ENCODE data around the gene FGF12. TPM values are rescaled to one million over a fixed set of nuclear protein-coding genes. Genes with fewer than 3 reads are reported as not detected.
A peak's percentile ranks its signal among the peaks of the same experiment; 100 is the strongest.

The FGF12 gene
- total RNA-seq, 2 experiments from 2014 or later, result not detected

- ChIA-PET CTCF (no interaction called here), POLR2A (no interaction called here)
- Mint-ChIP-seq H3K9me3 (no peaks in the 10 kb centered on the region), H3K27ac (no peak overlapping the region), H3K36me3 (ENCODE audit: low read depth) (no peaks in the 10 kb centered on the region), H3K4me1 (no peaks in the 10 kb centered on the region), H3K27me3 (no peaks in the 10 kb centered on the region), H3K4me3 (no peak overlapping the region)
- DNase-seq, result no peak
Observed at GRCh38 chr3:192169332-192169915, 557.9 kb downstream of the FGF12 start.

GRCh38 chr3:192168202-192168601 lies 559.1 kb downstream of the FGF12 start:
- Mint-ChIP-seq H3K4me3 (no peak overlapping the region), H3K4me1 (no peaks in the 10 kb centered on the region)
- CTCF ChIA-PET, result no interaction called here

GRCh38 chr3:192165552-192165951 lies 561.8 kb downstream of the FGF12 start:
- Mint-ChIP-seq H3K4me3 (no peak overlapping the region), H3K27me3 (no peaks in the 10 kb centered on the region), H3K36me3 (ENCODE audit: low read depth) (no peaks in the 10 kb centered on the region), H3K9me3 (no peaks in the 10 kb centered on the region), H3K4me1 (no peaks in the 10 kb centered on the region), H3K27ac (no peak overlapping the region)
- ChIA-PET CTCF (no interaction called here), POLR2A (no interaction called here)
- DNase-seq, result no peak

More at GRCh38 chr3:192168202-192168601, 559.1 kb downstream of the FGF12 start:
- H3K9me3 Mint-ChIP-seq, result no peaks in the 10 kb centered on the region
- DNase-seq, result no peak
- H3K27ac Mint-ChIP-seq, result no peak overlapping the region
- H3K36me3 Mint-ChIP-seq (ENCODE audit: low read depth), result no peaks in the 10 kb centered on the region
- no peaks in the 10 kb centered on the region for H3K27me3 Mint-ChIP-seq
- POLR2A ChIA-PET, result no interaction called here

GRCh38 chr3:192161661-192162060 lies 565.7 kb downstream of the FGF12 start:
- no peaks in the 10 kb centered on the region for H3K4me1 Mint-ChIP-seq
- H3K9me3 Mint-ChIP-seq, result no peaks in the 10 kb centered on the region
- no peak overlapping the region for H3K27ac Mint-ChIP-seq
- CTCF ChIA-PET, result interaction anchor here (0.7 kb wide), 1 partner anchor 15 kb away, joined by 3 read pairs; no protein-coding TSS in a partner anchor
- no peak for DNase-seq
- H3K4me3 Mint-ChIP-seq, result no peak overlapping the region
- POLR2A ChIA-PET, result no interaction called here
- no peaks in the 10 kb centered on the region for H3K36me3 Mint-ChIP-seq (ENCODE audit: low read depth)
- no peaks in the 10 kb centered on the region for H3K27me3 Mint-ChIP-seq

GRCh38 chr3:192156382-192156781 lies 571.0 kb downstream of the FGF12 start:
- H3K4me1 Mint-ChIP-seq, result no peaks in the 10 kb centered on the region
- no peaks in the 10 kb centered on the region for H3K36me3 Mint-ChIP-seq (ENCODE audit: low read depth)
- DNase-seq, result no peak
- ChIA-PET CTCF (no interaction called here), POLR2A (no interaction called here)
- H3K4me3 Mint-ChIP-seq, result no peak overlapping the region
- no peak overlapping the region for H3K27ac Mint-ChIP-seq
- no peaks in the 10 kb centered on the region for H3K9me3 Mint-ChIP-seq
- no peaks in the 10 kb centered on the region for H3K27me3 Mint-ChIP-seq

- no peak overlapping the region for H3K27ac Mint-ChIP-seq
- H3K4me1 Mint-ChIP-seq, result no peaks in the 10 kb centered on the region
- H3K4me3 Mint-ChIP-seq, result peak overlapping the region; percentile 7
- H3K9me3 Mint-ChIP-seq, result no peaks in the 10 kb centered on the region
- no peaks in the 10 kb centered on the region for H3K27me3 Mint-ChIP-seq
- no peak for DNase-seq
- ChIA-PET CTCF (no interaction called here), POLR2A (no interaction called here)
- no peaks in the 10 kb centered on the region for H3K36me3 Mint-ChIP-seq (ENCODE audit: low read depth)
Observed at GRCh38 chr3:192155194-192155593, 572.1 kb downstream of the FGF12 start.

- Mint-ChIP-seq H3K27ac (no peak overlapping the region), H3K27me3 (no peaks in the 10 kb centered on the region), H3K36me3 (ENCODE audit: low read depth) (no peaks in the 10 kb centered on the region), H3K4me1 (no peaks in the 10 kb centered on the region), H3K9me3 (peaks cover 2% of the 10 kb centered on the region), H3K4me3 (no peak overlapping the region)
- ChIA-PET POLR2A (no interaction called here), CTCF (no interaction called here)
- DNase-seq, result no peak
Observed at GRCh38 chr3:192133271-192133670, 594.1 kb downstream of the FGF12 start.

- Mint-ChIP-seq H3K4me1 (no peaks in the 10 kb centered on the region), H3K4me3 (no peak overlapping the region), H3K27ac (no peak overlapping the region), H3K27me3 (no peaks in the 10 kb centered on the region), H3K36me3 (ENCODE audit: low read depth) (no peaks in the 10 kb centered on the region), H3K9me3 (no peaks in the 10 kb centered on the region)
- peak; percentile 36 for DNase-seq
- POLR2A ChIA-PET, result no interaction called here
- CTCF ChIA-PET, result no interaction called here
Observed at GRCh38 chr3:192130534-192131132, 596.7 kb downstream of the FGF12 start.

GRCh38 chr3:192129586-192129985 lies 597.8 kb downstream of the FGF12 start:
- Mint-ChIP-seq H3K36me3 (ENCODE audit: low read depth) (no peaks in the 10 kb centered on the region), H3K27me3 (no peaks in the 10 kb centered on the region), H3K4me1 (no peaks in the 10 kb centered on the region), H3K9me3 (no peaks in the 10 kb centered on the region), H3K4me3 (no peak overlapping the region), H3K27ac (no peak overlapping the region)
- CTCF ChIA-PET, result no interaction called here
- no peak for DNase-seq
- POLR2A ChIA-PET, result no interaction called here

- no peaks in the 10 kb centered on the region for H3K9me3 Mint-ChIP-seq
- no peak for DNase-seq
- H3K27ac Mint-ChIP-seq, result no peak overlapping the region
- no peak overlapping the region for H3K4me3 Mint-ChIP-seq
- H3K27me3 Mint-ChIP-seq, result no peaks in the 10 kb centered on the region
- ChIA-PET POLR2A (no interaction called here), CTCF (no interaction called here)
- no peaks in the 10 kb centered on the region for H3K36me3 Mint-ChIP-seq (ENCODE audit: low read depth)
- no peaks in the 10 kb centered on the region for H3K4me1 Mint-ChIP-seq
Observed at GRCh38 chr3:192128922-192129321, 598.4 kb downstream of the FGF12 start.

- Mint-ChIP-seq H3K27ac (no peak overlapping the region), H3K4me3 (no peak overlapping the region), H3K4me1 (no peaks in the 10 kb centered on the region), H3K36me3 (ENCODE audit: low read depth) (no peaks in the 10 kb centered on the region), H3K27me3 (no peaks in the 10 kb centered on the region), H3K9me3 (no peaks in the 10 kb centered on the region)
- CTCF ChIA-PET, result no interaction called here
- no peak for DNase-seq
- POLR2A ChIA-PET, result no interaction called here
Observed at GRCh38 chr3:192128060-192128459, 599.3 kb downstream of the FGF12 start.

- ChIA-PET POLR2A (no interaction called here), CTCF (no interaction called here)
- no peaks in the 10 kb centered on the region for H3K4me1 Mint-ChIP-seq
- H3K27me3 Mint-ChIP-seq, result no peaks in the 10 kb centered on the region
- no peak for DNase-seq
- no peak overlapping the region for H3K27ac Mint-ChIP-seq
- no peaks in the 10 kb centered on the region for H3K36me3 Mint-ChIP-seq (ENCODE audit: low read depth)
- H3K9me3 Mint-ChIP-seq, result no peaks in the 10 kb centered on the region
- H3K4me3 Mint-ChIP-seq, result no peak overlapping the region
Observed at GRCh38 chr3:192122832-192123594, 604.3 kb downstream of the FGF12 start.

GRCh38 chr3:192121923-192122322 lies 605.4 kb downstream of the FGF12 start:
- Mint-ChIP-seq H3K27ac (no peak overlapping the region), H3K4me3 (no peak overlapping the region), H3K27me3 (no peaks in the 10 kb centered on the region), H3K4me1 (no peaks in the 10 kb centered on the region), H3K36me3 (ENCODE audit: low read depth) (no peaks in the 10 kb centered on the region), H3K9me3 (no peaks in the 10 kb centered on the region)
- POLR2A ChIA-PET, result no interaction called here
- no peak for DNase-seq
- CTCF ChIA-PET, result no interaction called here

- Mint-ChIP-seq H3K9me3 (no peaks in the 10 kb centered on the region), H3K27ac (no peak overlapping the region), H3K4me3 (no peak overlapping the region), H3K36me3 (ENCODE audit: low read depth) (no peaks in the 10 kb centered on the region), H3K27me3 (no peaks in the 10 kb centered on the region), H3K4me1 (no peaks in the 10 kb centered on the region)
- ChIA-PET POLR2A (no interaction called here), CTCF (no interaction called here)
- no peak for DNase-seq
Observed at GRCh38 chr3:192108820-192109219, 618.5 kb downstream of the FGF12 start.
